ENCODE results near the gene LST1. TPM values are rescaled to one million over a fixed set of nuclear protein-coding genes. Genes with fewer than 3 reads are reported as not detected.

The LST1 gene
- total RNA-seq, 4 donors from 2014 or later: 1.6 to 7.0 (median 4.4) TPM

DNA sequence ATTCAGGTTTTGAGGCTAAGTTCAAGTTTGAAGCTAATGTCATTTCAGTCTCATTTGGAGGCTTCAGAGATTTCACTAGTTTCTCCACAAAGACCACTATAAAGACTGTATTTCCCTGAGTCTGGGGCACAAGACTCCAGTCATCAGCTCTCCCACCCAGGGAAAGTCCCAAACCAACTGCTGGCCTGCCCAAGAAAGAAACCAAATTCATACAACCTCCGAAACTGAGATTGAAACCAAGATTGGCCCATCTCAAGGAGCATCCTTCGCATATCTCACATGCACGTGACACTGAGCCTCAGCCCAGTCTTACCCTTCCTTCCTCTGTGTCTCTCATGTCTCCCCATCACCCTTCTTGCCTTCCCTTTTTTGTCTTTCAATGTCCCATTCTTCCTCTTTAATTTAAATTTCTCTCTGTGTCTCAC, 17.5 kb upstream of the LST1 start:
- 81 to 82% methylated on average over 3 of the region's 3 CpGs for WGBS, 2 donors
- no peak for TF ChIP-seq POLR2A (IDR thresholded peaks at IDR 0.05)
- TF ChIP-seq, protein P1, sequence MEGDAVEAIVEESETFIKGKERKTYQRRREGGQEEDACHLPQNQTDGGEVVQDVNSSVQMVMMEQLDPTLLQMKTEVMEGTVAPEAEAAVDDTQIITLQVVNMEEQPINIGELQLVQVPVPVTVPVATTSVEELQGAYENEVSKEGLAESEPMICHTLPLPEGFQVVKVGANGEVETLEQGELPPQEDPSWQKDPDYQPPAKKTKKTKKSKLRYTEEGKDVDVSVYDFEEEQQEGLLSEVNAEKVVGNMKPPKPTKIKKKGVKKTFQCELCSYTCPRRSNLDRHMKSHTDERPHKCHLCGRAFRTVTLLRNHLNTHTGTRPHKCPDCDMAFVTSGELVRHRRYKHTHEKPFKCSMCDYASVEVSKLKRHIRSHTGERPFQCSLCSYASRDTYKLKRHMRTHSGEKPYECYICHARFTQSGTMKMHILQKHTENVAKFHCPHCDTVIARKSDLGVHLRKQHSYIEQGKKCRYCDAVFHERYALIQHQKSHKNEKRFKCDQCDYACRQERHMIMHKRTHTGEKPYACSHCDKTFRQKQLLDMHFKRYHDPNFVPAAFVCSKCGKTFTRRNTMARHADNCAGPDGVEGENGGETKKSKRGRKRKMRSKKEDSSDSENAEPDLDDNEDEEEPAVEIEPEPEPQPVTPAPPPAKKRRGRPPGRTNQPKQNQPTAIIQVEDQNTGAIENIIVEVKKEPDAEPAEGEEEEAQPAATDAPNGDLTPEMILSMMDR (IDR thresholded peaks at IDR 0.05): no peak
- DNase-seq (ENCODE audit: low spot score in 2 of 2): peak in 1 of 2 donors; percentile 78

DNA sequence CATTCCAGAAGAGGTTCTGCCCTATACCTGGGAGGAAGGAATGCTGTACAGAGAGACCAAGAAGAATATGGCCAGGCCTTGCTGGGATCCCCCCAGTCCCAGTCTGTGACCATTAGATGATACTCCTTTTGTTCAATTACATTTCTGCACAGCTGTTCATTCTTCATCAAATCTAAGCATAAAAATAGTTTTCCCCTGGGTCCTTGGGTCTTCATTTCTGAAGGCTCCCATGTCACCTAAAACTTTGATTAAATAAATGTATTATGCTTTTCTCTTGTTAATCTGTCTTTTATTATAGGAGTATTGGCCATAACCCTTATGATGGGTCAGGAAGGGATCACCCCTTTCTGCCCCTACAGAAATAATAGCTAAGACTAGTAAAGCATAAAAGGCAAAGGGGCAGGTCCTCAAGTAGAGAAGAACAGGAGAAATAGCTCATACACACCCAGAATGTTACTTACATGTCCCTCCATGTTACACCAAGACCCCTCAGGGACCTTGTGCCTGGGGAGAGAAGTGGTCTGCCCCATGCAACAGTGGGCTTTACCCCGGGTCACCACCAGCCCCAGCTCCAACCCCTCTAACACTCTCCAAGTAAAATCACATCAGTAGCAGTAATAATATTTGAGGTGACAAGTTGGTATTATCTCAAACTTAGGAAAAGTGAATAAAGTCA, 16.1 kb upstream of the LST1 start:
- TF ChIP-seq POLR2A (IDR thresholded peaks at IDR 0.05): no peak
- TF ChIP-seq, protein P1 (IDR thresholded peaks at IDR 0.05): no peak
- H3K4me3 ChIP-seq (ENCODE audit: low read depth, poor library complexity, severe bottlenecking): no peak overlapping the region
- WGBS, 2 donors: 78 to 89% methylated on average over 1 of the region's 1 CpG
- peak in 1 of 2 donors; percentile 50 for DNase-seq (ENCODE audit: low spot score in 2 of 2)
- intact Hi-C loops (cut with DNase I; ENCODE audit: low total_unique reads): no loop called here

More for the DNA sequence above, 17.5 kb upstream of the LST1 start:
- no peak overlapping the region for H3K4me3 ChIP-seq (ENCODE audit: low read depth, poor library complexity, severe bottlenecking)
- intact Hi-C loops (cut with DNase I; ENCODE audit: low total_unique reads): no loop called here

DNA sequence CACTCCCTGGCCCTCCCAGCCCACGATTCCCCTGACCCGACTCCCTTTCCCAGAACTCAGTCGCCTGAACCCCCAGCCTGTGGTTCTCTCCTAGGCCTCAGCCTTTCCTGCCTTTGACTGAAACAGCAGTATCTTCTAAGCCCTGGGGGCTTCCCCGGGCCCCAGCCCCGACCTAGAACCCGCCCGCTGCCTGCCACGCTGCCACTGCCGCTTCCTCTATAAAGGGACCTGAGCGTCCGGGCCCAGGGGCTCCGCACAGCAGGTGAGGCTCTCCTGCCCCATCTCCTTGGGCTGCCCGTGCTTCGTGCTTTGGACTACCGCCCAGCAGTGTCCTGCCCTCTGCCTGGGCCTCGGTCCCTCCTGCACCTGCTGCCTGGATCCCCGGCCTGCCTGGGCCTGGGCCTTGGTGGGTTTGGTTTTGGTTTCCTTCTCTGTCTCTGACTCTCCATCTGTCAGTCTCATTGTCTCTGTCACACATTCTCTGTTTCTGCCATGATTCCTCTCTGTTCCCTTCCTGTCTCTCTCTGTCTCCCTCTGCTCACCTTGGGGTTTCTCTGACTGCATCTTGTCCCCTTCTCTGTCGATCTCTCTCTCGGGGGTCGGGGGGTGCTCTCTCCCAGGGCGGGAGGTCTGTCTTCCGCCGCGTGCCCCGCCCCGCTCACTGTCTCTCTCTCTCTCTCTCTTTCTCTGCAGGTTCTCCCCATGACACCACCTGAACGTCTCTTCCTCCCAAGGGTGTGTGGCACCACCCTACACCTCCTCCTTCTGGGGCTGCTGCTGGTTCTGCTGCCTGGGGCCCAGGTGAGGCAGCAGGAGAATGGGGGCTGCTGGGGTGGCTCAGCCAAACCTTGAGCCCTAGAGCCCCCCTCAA, 13.8 kb upstream of the LST1 start, which contains the start of gene LTA:
TSS of gene LTA (plus strand) at position 249 of the 871 bp plus-strand sequence. CDS start at position 703, 454 bp downstream.
- intact Hi-C loops (cut with DNase I; ENCODE audit: low total_unique reads): no loop called here
- TF ChIP-seq, protein P1 (IDR thresholded peaks at IDR 0.05): no peak
- TF ChIP-seq POLR2A (IDR thresholded peaks at IDR 0.05): no peak
- no peak within 1 kb of the TSS for H3K4me3 ChIP-seq (ENCODE audit: low read depth, poor library complexity, severe bottlenecking)
- 84 to 85% methylated on average over 26 to 27 of the region's 27 CpGs for WGBS, 2 donors
- DNase-seq (ENCODE audit: low spot score in 2 of 2): peak in 1 of 2 donors; percentile 80

DNA sequence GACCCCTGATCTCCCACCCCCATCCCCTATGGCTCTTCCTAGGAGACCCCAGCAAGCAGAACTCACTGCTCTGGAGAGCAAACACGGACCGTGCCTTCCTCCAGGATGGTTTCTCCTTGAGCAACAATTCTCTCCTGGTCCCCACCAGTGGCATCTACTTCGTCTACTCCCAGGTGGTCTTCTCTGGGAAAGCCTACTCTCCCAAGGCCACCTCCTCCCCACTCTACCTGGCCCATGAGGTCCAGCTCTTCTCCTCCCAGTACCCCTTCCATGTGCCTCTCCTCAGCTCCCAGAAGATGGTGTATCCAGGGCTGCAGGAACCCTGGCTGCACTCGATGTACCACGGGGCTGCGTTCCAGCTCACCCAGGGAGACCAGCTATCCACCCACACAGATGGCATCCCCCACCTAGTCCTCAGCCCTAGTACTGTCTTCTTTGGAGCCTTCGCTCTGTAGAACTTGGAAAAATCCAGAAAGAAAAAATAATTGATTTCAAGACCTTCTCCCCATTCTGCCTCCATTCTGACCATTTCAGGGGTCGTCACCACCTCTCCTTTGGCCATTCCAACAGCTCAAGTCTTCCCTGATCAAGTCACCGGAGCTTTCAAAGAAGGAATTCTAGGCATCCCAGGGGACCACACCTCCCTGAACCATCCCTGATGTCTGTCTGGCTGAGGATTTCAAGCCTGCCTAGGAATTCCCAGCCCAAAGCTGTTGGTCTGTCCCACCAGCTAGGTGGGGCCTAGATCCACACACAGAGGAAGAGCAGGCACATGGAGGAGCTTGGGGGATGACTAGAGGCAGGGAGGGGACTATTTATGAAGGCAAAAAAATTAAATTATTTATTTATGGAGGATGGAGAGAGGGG, 12.6 kb upstream of the LST1 start:
- DNase-seq (ENCODE audit: low spot score in 2 of 2): no peak
- no peak overlapping the region for H3K4me3 ChIP-seq (ENCODE audit: low read depth, poor library complexity, severe bottlenecking)
- 89 to 90% methylated on average over 9 of the region's 9 CpGs for WGBS, 2 donors
- TF ChIP-seq POLR2A (IDR thresholded peaks at IDR 0.05): no peak
- TF ChIP-seq, protein P1 (IDR thresholded peaks at IDR 0.05): no peak
- intact Hi-C loops (cut with DNase I; ENCODE audit: low total_unique reads): no loop called here

Data from lower leg skin (tissue), 4 donors.